ENCODE results near the gene APBA1. TPM values are rescaled to one million over a fixed set of nuclear protein-coding genes. Genes with fewer than 3 reads are reported as not detected.

The APBA1 gene
- total RNA-seq, 6 experiments from 2014 or later, result 17.6 to 25.6 (median 20.7) TPM

- H3K27me3 Mint-ChIP-seq (ENCODE audit: insufficient read depth), result no peaks in the 10 kb centered on the region; the same call in 1 of the 2 replicates
- no peak for DNase-seq
- H3K9me3 Mint-ChIP-seq, result no peaks in the 10 kb centered on the region
- H3K4me1 Mint-ChIP-seq (ENCODE audit: low read depth), result peaks cover 13% of the 10 kb centered on the region
- H3K4me3 Mint-ChIP-seq, result no peak overlapping the region
- no peak for TF ChIP-seq CTCF (IDR thresholded peaks at IDR 0.05)
- no peaks in the 10 kb centered on the region for H3K36me3 Mint-ChIP-seq (ENCODE audit: low read depth)
- H3K27ac Mint-ChIP-seq, result no peak overlapping the region
Measured at GRCh38 chr9:69526699-69527098, 145.5 kb downstream of the APBA1 start.

GRCh38 chr9:69519470-69520240 is 152.5 kb downstream of the APBA1 start:
- DNase-seq, result no peak
- no peaks in the 10 kb centered on the region; the same call in 1 of the 2 replicates for H3K27me3 Mint-ChIP-seq (ENCODE audit: insufficient read depth)
- H3K27ac Mint-ChIP-seq, result no peak overlapping the region
- peaks cover 11% of the 10 kb centered on the region for H3K36me3 Mint-ChIP-seq (ENCODE audit: low read depth)
- peaks cover 18% of the 10 kb centered on the region for H3K4me1 Mint-ChIP-seq (ENCODE audit: low read depth)
- H3K9me3 Mint-ChIP-seq, result peaks cover 4% of the 10 kb centered on the region; the same call in 1 of the 2 replicates
- H3K4me3 Mint-ChIP-seq, result no peak overlapping the region
- TF ChIP-seq CTCF (IDR thresholded peaks at IDR 0.05), result no peak

- TF ChIP-seq CTCF (IDR thresholded peaks at IDR 0.05), result no peak
- H3K36me3 Mint-ChIP-seq (ENCODE audit: low read depth), result peaks cover 11% of the 10 kb centered on the region
- peaks cover 4% of the 10 kb centered on the region; the same call in 1 of the 2 replicates for H3K9me3 Mint-ChIP-seq
- H3K4me3 Mint-ChIP-seq, result no peak overlapping the region
- DNase-seq, result no peak
- no peaks in the 10 kb centered on the region for H3K27me3 Mint-ChIP-seq (ENCODE audit: insufficient read depth)
- no peak overlapping the region for H3K27ac Mint-ChIP-seq
- H3K4me1 Mint-ChIP-seq (ENCODE audit: low read depth), result peaks cover 4% of the 10 kb centered on the region; the same call in 1 of the 2 replicates
Measured at GRCh38 chr9:69516353-69517322, 155.5 kb downstream of the APBA1 start.

GRCh38 chr9:69515810-69516209 is 156.4 kb downstream of the APBA1 start:
- TF ChIP-seq CTCF (IDR thresholded peaks at IDR 0.05), result no peak
- DNase-seq, result no peak
- H3K4me1 Mint-ChIP-seq (ENCODE audit: low read depth), result no peaks in the 10 kb centered on the region
- H3K27me3 Mint-ChIP-seq (ENCODE audit: insufficient read depth), result no peaks in the 10 kb centered on the region
- no peak overlapping the region for H3K27ac Mint-ChIP-seq
- H3K9me3 Mint-ChIP-seq, result peaks cover 4% of the 10 kb centered on the region; the same call in 1 of the 2 replicates
- H3K36me3 Mint-ChIP-seq (ENCODE audit: low read depth), result peaks cover 11% of the 10 kb centered on the region
- H3K4me3 Mint-ChIP-seq, result no peak overlapping the region

GRCh38 chr9:69513141-69513820 is 158.9 kb downstream of the APBA1 start:
- H3K4me3 Mint-ChIP-seq, result no peak overlapping the region
- no peaks in the 10 kb centered on the region for H3K4me1 Mint-ChIP-seq (ENCODE audit: low read depth)
- DNase-seq, result no peak
- H3K27ac Mint-ChIP-seq, result no peak overlapping the region
- peaks cover 4% of the 10 kb centered on the region; the same call in 1 of the 2 replicates for H3K9me3 Mint-ChIP-seq
- H3K27me3 Mint-ChIP-seq (ENCODE audit: insufficient read depth), result no peaks in the 10 kb centered on the region
- H3K36me3 Mint-ChIP-seq (ENCODE audit: low read depth), result peaks cover 11% of the 10 kb centered on the region
- TF ChIP-seq CTCF (IDR thresholded peaks at IDR 0.05), result no peak

Data from HFFc6 (cell line).